ENCODE measurements around the gene LRRC52. TPM values are rescaled to one million over a fixed set of nuclear protein-coding genes. Genes with fewer than 3 reads are reported as not detected.

Gene LRRC52
- polyA plus RNA-seq, 3 donors from 2014 or later, result not detected

- no peak for DNase-seq
- Mint-ChIP-seq H3K36me3 (no peaks in the 10 kb centered on the region), H3K27me3 (ENCODE audit: low read depth in 3 of 3) (peaks cover 5 to 25% (median 9%) of the 10 kb centered on the region in 3 donors), H3K4me1 (no peaks in the 10 kb centered on the region), H3K4me3 (no peak overlapping the region), H3K9me3 (peaks cover 0 to 7% (median 0%) of the 10 kb centered on the region in 6 donors), H3K27ac (no peak overlapping the region)
These were observed 2.2 kb downstream of the LRRC52 start for GRCh38 chr1:165545974-165546373.

GRCh38 chr1:165549973-165550372 lies 6.2 kb downstream of the LRRC52 start:
- peaks cover 0 to 6% (median 0%) of the 10 kb centered on the region in 6 donors for H3K9me3 Mint-ChIP-seq
- no peaks in the 10 kb centered on the region for H3K36me3 Mint-ChIP-seq
- H3K4me1 Mint-ChIP-seq, result no peaks in the 10 kb centered on the region
- no peak for DNase-seq
- H3K27ac Mint-ChIP-seq, result no peak overlapping the region
- peaks cover 5 to 23% (median 6%) of the 10 kb centered on the region in 3 donors for H3K27me3 Mint-ChIP-seq (ENCODE audit: low read depth in 3 of 3)
- no peak overlapping the region for H3K4me3 Mint-ChIP-seq

GRCh38 chr1:165551469-165551868 lies 7.7 kb downstream of the LRRC52 start:
- peaks cover 0 to 5% (median 0%) of the 10 kb centered on the region in 6 donors for H3K9me3 Mint-ChIP-seq
- H3K36me3 Mint-ChIP-seq, result no peaks in the 10 kb centered on the region
- peaks cover 3 to 17% (median 6%) of the 10 kb centered on the region in 3 donors for H3K27me3 Mint-ChIP-seq (ENCODE audit: low read depth in 3 of 3)
- H3K4me3 Mint-ChIP-seq, result no peak overlapping the region
- no peaks in the 10 kb centered on the region for H3K4me1 Mint-ChIP-seq
- DNase-seq, result no peak
- H3K27ac Mint-ChIP-seq, result no peak overlapping the region

- Mint-ChIP-seq H3K27ac (no peak overlapping the region), H3K4me1 (no peaks in the 10 kb centered on the region), H3K36me3 (no peaks in the 10 kb centered on the region), H3K9me3 (no peaks in the 10 kb centered on the region), H3K4me3 (no peak overlapping the region), H3K27me3 (ENCODE audit: low read depth in 3 of 3) (peaks cover 0 to 14% (median 3%) of the 10 kb centered on the region in 3 donors)
- no peak for DNase-seq
These were observed 17.3 kb downstream of the LRRC52 start for GRCh38 chr1:165560883-165561656.

GRCh38 chr1:165562571-165562970 lies 18.8 kb downstream of the LRRC52 start:
- no peaks in the 10 kb centered on the region for H3K9me3 Mint-ChIP-seq
- peaks cover 0 to 16% (median 3%) of the 10 kb centered on the region in 3 donors for H3K27me3 Mint-ChIP-seq (ENCODE audit: low read depth in 3 of 3)
- H3K27ac Mint-ChIP-seq, result no peak overlapping the region
- DNase-seq, result no peak
- H3K36me3 Mint-ChIP-seq, result no peaks in the 10 kb centered on the region
- H3K4me3 Mint-ChIP-seq, result no peak overlapping the region
- no peaks in the 10 kb centered on the region for H3K4me1 Mint-ChIP-seq

GRCh38 chr1:165563551-165563950 lies 19.8 kb downstream of the LRRC52 start:
- Mint-ChIP-seq H3K4me3 (no peak overlapping the region), H3K4me1 (no peaks in the 10 kb centered on the region), H3K27ac (no peak overlapping the region), H3K36me3 (no peaks in the 10 kb centered on the region), H3K9me3 (no peaks in the 10 kb centered on the region), H3K27me3 (ENCODE audit: low read depth in 3 of 3) (peaks cover 2 to 19% (median 3%) of the 10 kb centered on the region in 3 donors)
- DNase-seq, result no peak

GRCh38 chr1:165564561-165564960 lies 20.8 kb downstream of the LRRC52 start:
- Mint-ChIP-seq H3K4me1 (no peaks in the 10 kb centered on the region), H3K27me3 (ENCODE audit: low read depth in 3 of 3) (peaks cover 2 to 19% (median 3%) of the 10 kb centered on the region in 3 donors), H3K27ac (no peak overlapping the region), H3K9me3 (no peaks in the 10 kb centered on the region), H3K36me3 (no peaks in the 10 kb centered on the region), H3K4me3 (no peak overlapping the region)
- DNase-seq, result no peak

GRCh38 chr1:165565751-165566490 lies 22.1 kb downstream of the LRRC52 start:
- Mint-ChIP-seq H3K9me3 (no peaks in the 10 kb centered on the region), H3K4me3 (no peak overlapping the region), H3K4me1 (no peaks in the 10 kb centered on the region), H3K27ac (no peak overlapping the region), H3K27me3 (ENCODE audit: low read depth in 3 of 3) (peaks cover 2 to 15% (median 6%) of the 10 kb centered on the region in 3 donors), H3K36me3 (no peaks in the 10 kb centered on the region)
- no peak for DNase-seq

- DNase-seq, result no peak
- no peak overlapping the region for H3K27ac Mint-ChIP-seq
- H3K9me3 Mint-ChIP-seq, result no peaks in the 10 kb centered on the region
- H3K27me3 Mint-ChIP-seq (ENCODE audit: low read depth in 3 of 3), result peaks cover 2 to 10% (median 6%) of the 10 kb centered on the region in 3 donors
- no peaks in the 10 kb centered on the region for H3K4me1 Mint-ChIP-seq
- no peak overlapping the region for H3K4me3 Mint-ChIP-seq
- no peaks in the 10 kb centered on the region for H3K36me3 Mint-ChIP-seq
These were observed 26.3 kb downstream of the LRRC52 start for GRCh38 chr1:165570078-165570477.

GRCh38 chr1:165573787-165574186 lies 30.0 kb downstream of the LRRC52 start:
- H3K27ac Mint-ChIP-seq, result no peak overlapping the region
- no peaks in the 10 kb centered on the region for H3K36me3 Mint-ChIP-seq
- no peaks in the 10 kb centered on the region for H3K9me3 Mint-ChIP-seq
- no peak for DNase-seq
- no peaks in the 10 kb centered on the region for H3K4me1 Mint-ChIP-seq
- no peak overlapping the region for H3K4me3 Mint-ChIP-seq
- peaks cover 0 to 12% (median 8%) of the 10 kb centered on the region in 3 donors for H3K27me3 Mint-ChIP-seq (ENCODE audit: low read depth in 3 of 3)

- H3K9me3 Mint-ChIP-seq, result no peaks in the 10 kb centered on the region
- no peaks in the 10 kb centered on the region for H3K36me3 Mint-ChIP-seq
- H3K27ac Mint-ChIP-seq, result no peak overlapping the region
- DNase-seq, result no peak
- H3K4me3 Mint-ChIP-seq, result no peak overlapping the region
- no peaks in the 10 kb centered on the region for H3K4me1 Mint-ChIP-seq
- H3K27me3 Mint-ChIP-seq (ENCODE audit: low read depth in 3 of 3), result peaks cover 0 to 12% (median 8%) of the 10 kb centered on the region in 3 donors
These were observed 30.5 kb downstream of the LRRC52 start for GRCh38 chr1:165574295-165574694.

- no peaks in the 10 kb centered on the region for H3K4me1 Mint-ChIP-seq
- H3K4me3 Mint-ChIP-seq, result no peak overlapping the region
- no peak overlapping the region for H3K27ac Mint-ChIP-seq
- no peak for DNase-seq
- H3K27me3 Mint-ChIP-seq (ENCODE audit: low read depth in 3 of 3), result peaks cover 0 to 9% (median 8%) of the 10 kb centered on the region in 3 donors
- no peaks in the 10 kb centered on the region for H3K36me3 Mint-ChIP-seq
- H3K9me3 Mint-ChIP-seq, result no peaks in the 10 kb centered on the region
These were observed 31.8 kb downstream of the LRRC52 start for GRCh38 chr1:165575468-165576099.

GRCh38 chr1:165576536-165576935 lies 32.7 kb downstream of the LRRC52 start:
- Mint-ChIP-seq H3K27me3 (ENCODE audit: low read depth in 3 of 3) (peaks cover 0 to 8% (median 5%) of the 10 kb centered on the region in 3 donors), H3K4me1 (no peaks in the 10 kb centered on the region), H3K27ac (no peak overlapping the region), H3K9me3 (no peaks in the 10 kb centered on the region), H3K4me3 (no peak overlapping the region), H3K36me3 (no peaks in the 10 kb centered on the region)
- no peak for DNase-seq

- peaks cover 0 to 8% (median 3%) of the 10 kb centered on the region in 3 donors for H3K27me3 Mint-ChIP-seq (ENCODE audit: low read depth in 3 of 3)
- H3K9me3 Mint-ChIP-seq, result no peaks in the 10 kb centered on the region
- DNase-seq, result no peak
- no peak overlapping the region for H3K4me3 Mint-ChIP-seq
- H3K36me3 Mint-ChIP-seq, result no peaks in the 10 kb centered on the region
- no peaks in the 10 kb centered on the region for H3K4me1 Mint-ChIP-seq
- no peak overlapping the region for H3K27ac Mint-ChIP-seq
These were observed 33.9 kb downstream of the LRRC52 start for GRCh38 chr1:165577707-165578106.

All from immature natural killer cell (primary cell).